Measurements from ENCODE around the gene DGKH.
A peak's percentile ranks its signal among the peaks of the same experiment; 100 is the strongest.

DNA sequence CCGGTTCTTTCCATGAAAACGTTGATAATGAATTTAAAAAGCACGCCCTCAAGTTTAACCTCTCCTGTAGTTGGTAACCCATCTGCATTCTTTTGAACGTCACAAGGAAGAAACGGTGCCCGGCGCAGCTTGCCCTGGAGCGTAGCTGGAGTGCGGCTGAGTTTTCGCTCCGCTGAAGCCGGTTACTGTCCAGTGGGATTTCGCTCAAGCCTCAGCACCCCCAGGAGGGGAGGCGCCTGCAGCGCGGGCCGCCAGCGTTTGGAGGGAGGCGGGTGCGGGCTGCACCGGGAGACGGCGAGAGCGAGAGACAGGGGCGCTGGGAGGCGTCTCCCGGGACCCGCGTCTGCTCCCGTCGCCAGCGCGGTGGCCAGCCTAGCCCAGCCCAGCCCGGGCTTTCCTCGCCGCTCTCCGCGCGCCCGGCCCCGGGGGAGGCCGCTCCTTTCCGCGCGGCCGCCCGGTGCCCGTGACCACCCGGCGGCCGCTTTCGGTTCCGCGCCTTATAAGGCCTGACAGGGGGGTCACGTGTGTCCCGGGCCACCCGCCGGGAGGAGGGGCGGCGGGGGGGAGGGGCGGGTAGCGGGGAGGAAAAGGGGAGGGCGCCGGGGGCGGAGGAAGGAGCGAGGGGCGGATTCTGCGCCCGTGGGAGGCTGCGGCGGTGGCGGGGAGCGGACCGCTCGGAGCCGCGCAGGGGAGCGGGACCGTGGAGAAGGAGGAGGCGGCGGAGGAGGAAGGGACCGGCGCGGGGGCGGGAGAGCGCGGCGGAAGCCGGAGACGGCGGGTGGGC is 8.3 kb upstream of the DGKH start:
- TF ChIP-seq, protein P1, sequence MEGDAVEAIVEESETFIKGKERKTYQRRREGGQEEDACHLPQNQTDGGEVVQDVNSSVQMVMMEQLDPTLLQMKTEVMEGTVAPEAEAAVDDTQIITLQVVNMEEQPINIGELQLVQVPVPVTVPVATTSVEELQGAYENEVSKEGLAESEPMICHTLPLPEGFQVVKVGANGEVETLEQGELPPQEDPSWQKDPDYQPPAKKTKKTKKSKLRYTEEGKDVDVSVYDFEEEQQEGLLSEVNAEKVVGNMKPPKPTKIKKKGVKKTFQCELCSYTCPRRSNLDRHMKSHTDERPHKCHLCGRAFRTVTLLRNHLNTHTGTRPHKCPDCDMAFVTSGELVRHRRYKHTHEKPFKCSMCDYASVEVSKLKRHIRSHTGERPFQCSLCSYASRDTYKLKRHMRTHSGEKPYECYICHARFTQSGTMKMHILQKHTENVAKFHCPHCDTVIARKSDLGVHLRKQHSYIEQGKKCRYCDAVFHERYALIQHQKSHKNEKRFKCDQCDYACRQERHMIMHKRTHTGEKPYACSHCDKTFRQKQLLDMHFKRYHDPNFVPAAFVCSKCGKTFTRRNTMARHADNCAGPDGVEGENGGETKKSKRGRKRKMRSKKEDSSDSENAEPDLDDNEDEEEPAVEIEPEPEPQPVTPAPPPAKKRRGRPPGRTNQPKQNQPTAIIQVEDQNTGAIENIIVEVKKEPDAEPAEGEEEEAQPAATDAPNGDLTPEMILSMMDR (conservative IDR thresholded peaks at IDR 0.05 in 1 of 2, IDR thresholded peaks at IDR 0.05 in 1 of 2; ENCODE audit: extremely low read depth in 1 of 2, insufficient read depth in 1 of 2, low read depth in 1 of 2, low read length in 2 of 2), result peak in 1 of 2 donors; percentile 16
- no peak for TF ChIP-seq EZH2 (IDR thresholded peaks at IDR 0.05; ENCODE audit: borderline replicate concordance, low read length)
